H1 (cell line): Measurements from ENCODE around the gene PFDN6. TPM values are rescaled to one million over a fixed set of nuclear protein-coding genes. Genes with fewer than 3 reads are reported as not detected.

Source experiments
- BCL11A ChIP-seq, 2 experiments: IDR thresholded peaks; one replicate each; pipeline ENCODE4 v1.6.1; 2011; ENCODE audit warnings: low read depth in 2 of 2, low read length in 2 of 2, mild to moderate bottlenecking in 2 of 2
- GTF2F1 ChIP-seq: IDR thresholded peaks from 2 replicates; pipeline ENCODE4 v1.6.1; 2012; ENCODE audit warnings: low read depth, low read length, improper control_type of control experiment, borderline replicate concordance
- PHF8 ChIP-seq: fragments of 200-600 bp; sonication (generic); conservative IDR thresholded peaks from 2 replicates; pipeline ENCODE4 v1.7.1; 2012; ENCODE audit warnings: low read depth, mild to moderate bottlenecking, inconsistent platforms, low read length, moderate library complexity
- RAD21 ChIP-seq, 2 experiments: IDR thresholded peaks in 1 of 2; conservative IDR thresholded peaks in 1 of 2; 2 replicates each; pipeline ENCODE4 v1.6.1; 2011; ENCODE audit warnings: low read depth in 2 of 2, low read length in 2 of 2, improper control_type of control experiment in 1 of 2, inconsistent platforms in 1 of 2, mild to moderate bottlenecking in 1 of 2, moderate library complexity in 1 of 2
- RBBP5 ChIP-seq: IDR thresholded peaks from 2 replicates; pipeline ENCODE4 v1.7.1; 2012; ENCODE audit warnings: low read depth, mild to moderate bottlenecking, inconsistent platforms, low read length, moderate library complexity, borderline replicate concordance
- RNF2 ChIP-seq: fragments of 200-900, 300-1000 bp; sonication (generic); IDR thresholded peaks from 2 replicates; pipeline ENCODE4 v1.7.1; 2016; ENCODE audit warnings: borderline replicate concordance, low read depth, mild to moderate bottlenecking, antibody characterized with exemption, low read length; ENCODE audit not compliant: poor library complexity, severe bottlenecking; ENCODE audit errors: missing control alignments
- SAP30 ChIP-seq: fragments of 300-600 bp; sonication (generic); IDR thresholded peaks from 2 replicates; pipeline ENCODE4 v1.7.1; 2012; ENCODE audit warnings: low read length, moderate library complexity, mild to moderate bottlenecking, inconsistent platforms; ENCODE audit not compliant: insufficient read depth, insufficient replicate concordance
- SIN3A ChIP-seq, 2 experiments: IDR thresholded peaks in 1 of 2; conservative IDR thresholded peaks in 1 of 2; 2 replicates each; pipeline ENCODE4 v1.6.1; 2011 to 2012; ENCODE audit warnings: low read length in 2 of 2, improper control_type of control experiment in 1 of 2, low read depth in 1 of 2, mild to moderate bottlenecking in 1 of 2
- SUZ12 ChIP-seq: fragments of 200-600 bp; sonication (generic); IDR thresholded peaks from 2 replicates; pipeline ENCODE4 v1.6.1; 2012; ENCODE audit warnings: mild to moderate bottlenecking, inconsistent platforms, low read length, moderate library complexity, mixed read lengths
- TAF7 ChIP-seq: optimal IDR thresholded peaks from 2 replicates; pipeline ENCODE3; 2011; ENCODE audit warnings: low read depth, mild to moderate bottlenecking, inconsistent platforms, low read length, moderate library complexity, borderline replicate concordance
- TEAD4 ChIP-seq: IDR thresholded peaks from 2 replicates; pipeline ENCODE4 v1.6.1; 2012; ENCODE audit warnings: low read depth, low read length, inconsistent platforms, mixed read lengths
- polyA plus RNA-seq, 7 experiments: library from polyadenylated mRNA; depleted of rRNA in 3 of 7; stranded (reverse) in 5 of 7; unstranded in 2 of 7; fragments of >200 nt in 5 of 7; fragments of 200-250 nt in 2 of 7; gene quantifications; 1 replicate in 5 of 7; 2 replicates in 1 of 7; 4 replicates in 1 of 7; pipeline versions ENCODE4 v1.2.1 to v1.2.3, GENCODE V29; 2011 to 2013; ENCODE audit warnings: missing spikeins in 2 of 7, mixed read lengths in 2 of 7
- total RNA-seq: library from RNA; stranded (reverse); fragmentation: NEBNext Ultra II Directional; extraction: Animal tissue kit (Norgen Biotek cat#: 25700); gene quantifications from 2 replicates; pipeline ENCODE4 v1.2.1, GENCODE V29; 2021

The PFDN6 gene
- total and polyA plus RNA-seq, 2 of the 8 experiments (the other 6 are each of a cell fraction or from before 2014, with no cell fraction given): 32.0 to 95.7 TPM

DNA sequence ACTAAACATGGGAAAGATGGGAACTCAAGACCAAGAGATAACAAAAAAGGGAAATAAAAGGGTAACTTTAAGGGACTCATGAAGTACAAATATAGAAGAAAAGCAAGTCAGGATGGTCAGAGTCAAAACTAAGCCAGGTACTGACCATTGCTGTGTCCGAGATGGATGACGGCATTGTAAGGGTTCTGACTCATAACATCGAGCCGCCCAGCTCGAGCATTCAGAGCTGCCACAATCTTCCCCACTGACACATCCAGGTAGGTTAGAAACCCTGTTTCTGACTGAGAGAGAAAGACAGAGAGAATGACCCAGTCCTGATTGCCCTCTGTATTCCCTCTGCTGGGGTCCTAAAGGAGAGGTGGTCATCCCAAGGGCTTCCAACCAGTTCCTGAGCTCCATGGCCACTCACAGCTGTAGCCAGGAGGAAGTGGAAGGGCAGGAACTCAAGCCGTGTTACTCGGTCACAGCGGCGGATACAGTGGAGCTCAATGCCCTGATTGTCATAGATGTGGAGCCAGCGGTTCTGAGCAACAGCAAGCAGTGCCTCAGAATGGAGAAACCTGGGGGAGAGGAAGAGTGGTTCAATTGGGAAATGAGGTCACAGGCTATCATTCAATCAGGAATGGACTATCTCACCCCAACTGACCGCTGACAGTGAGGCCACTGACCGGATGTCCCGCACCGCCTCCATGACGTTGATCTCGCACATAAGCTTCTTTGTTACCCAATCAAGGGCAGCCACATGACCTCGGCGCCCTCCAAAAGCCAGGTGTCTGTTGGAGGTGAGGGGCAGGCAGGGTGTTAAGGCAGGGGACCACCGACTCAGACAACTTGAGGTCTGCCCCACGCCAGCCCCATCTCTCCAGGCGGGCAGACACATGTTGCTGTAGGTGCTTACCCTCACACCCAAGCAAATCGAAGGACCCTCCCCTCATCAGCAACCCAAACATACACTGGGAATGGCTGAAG lies 2.2 kb upstream of the PFDN6 start (continued):
- TF ChIP-seq SAP30 (no peak), TEAD4 (no peak), RNF2 (no peak), PHF8 (no peak), RBBP5 (no peak), RAD21 (IDR thresholded peaks at IDR 0.05 in 1 of 2, conservative IDR thresholded peaks at IDR 0.05 in 1 of 2; ENCODE audit: low read depth in 2 of 2, low read length in 2 of 2) (no peak), SUZ12 (no peak), TAF7 (no peak), GTF2F1 (no peak), BCL11A (IDR thresholded peaks at IDR 0.05; ENCODE audit: low read depth in 2 of 2, low read length in 2 of 2) (no peak), SIN3A (conservative IDR thresholded peaks at IDR 0.05 in 1 of 2, IDR thresholded peaks at IDR 0.05 in 1 of 2; ENCODE audit: low read depth in 1 of 2, low read length in 2 of 2) (no peak)
